H1 (cell line): ENCODE measurements around the gene RIPK4. TPM values are rescaled to one million over a fixed set of nuclear protein-coding genes. Genes with fewer than 3 reads are reported as not detected.

Experiments used
- CTCF ChIA-PET: fragments of 300-600 bp; sonication (Branson Sonifier 250); formaldehyde crosslinking; loops from one replicate; lab custom pipeline; 2021; ENCODE audit not compliant: partially characterized antibody; lab: Charles Lee
- POLR2A ChIA-PET: fragments of 300-600 bp; sonication (Branson Sonifier 250); formaldehyde crosslinking; loops from one replicate; lab custom pipeline; 2021; ENCODE audit warnings: inconsistent platforms; ENCODE audit not compliant: partially characterized antibody; lab: Charles Lee
- DNase-seq, 2 experiments: peaks; one replicate each; pipeline versions ENCODE4 v3.0.0 to v3.0.0-alpha.2; 2010 to 2022; ENCODE audit warnings: low spot score in 2 of 2, low read depth in 1 of 2, mixed read lengths in 1 of 2
- FAIRE-seq: peaks from 2 replicates; lab custom pipeline; 2011; peaks lifted over from hg19 to GRCh38; lab: Jason Lieb, UNC
- H2AFZ ChIP-seq: 2 replicates; pipeline ENCODE4 v1.8.1; 2012; ENCODE audit warnings: low read length, inconsistent platforms
- H2AK5ac ChIP-seq: 2 replicates; pipeline ENCODE4 v1.6.1; 2013; ENCODE audit warnings: low read depth, low read length
- H2BK120ac ChIP-seq: replicated peaks from 2 replicates; pipeline ENCODE3; 2013; ENCODE audit warnings: low read depth, low read length, inconsistent platforms
- H2BK12ac ChIP-seq: 2 replicates; pipeline ENCODE4 v1.6.1; 2013; ENCODE audit warnings: low read depth, low read length
- H2BK15ac ChIP-seq: 2 replicates; pipeline ENCODE4 v1.6.1; 2013; ENCODE audit warnings: low read length
- H2BK20ac ChIP-seq: 2 replicates; pipeline ENCODE4 v1.6.1; 2013; ENCODE audit warnings: low read length
- H2BK5ac ChIP-seq: 2 replicates; pipeline ENCODE4 v1.6.1; 2013; ENCODE audit warnings: low read depth, low read length
- H3K14ac ChIP-seq: 2 replicates; pipeline ENCODE4 v1.6.1; 2013; ENCODE audit warnings: inconsistent platforms; ENCODE audit not compliant: insufficient read length
- H3K18ac ChIP-seq: 2 replicates; pipeline ENCODE4 v1.6.1; 2013; ENCODE audit warnings: low read length; ENCODE audit errors: extremely low read depth
- H3K23ac ChIP-seq: 2 replicates; pipeline ENCODE4 v1.6.1; 2013; ENCODE audit warnings: inconsistent platforms; ENCODE audit not compliant: insufficient read length
- H3K23me2 ChIP-seq: 2 replicates; pipeline ENCODE4 v1.6.1; 2013; ENCODE audit warnings: low read depth, low read length
- H3K27ac ChIP-seq: 2 replicates; pipeline ENCODE4 v1.6.1; 2011; ENCODE audit warnings: low read depth, low read length, inconsistent platforms
- H3K27me3 ChIP-seq, 4 experiments: replicated peaks in 1 of 4; 1 replicate in 1 of 4; 2 replicates in 3 of 4; pipeline versions ENCODE4 v1.6.1 to v1.8.1; 2011 to 2013; ENCODE audit warnings: low read length in 3 of 4, mild to moderate bottlenecking in 3 of 4, inconsistent platforms in 2 of 4, mixed read lengths in 2 of 4, moderate library complexity in 1 of 4; ENCODE audit not compliant: control insufficient read depth in 3 of 4, insufficient read depth in 3 of 4; ENCODE audit errors: extremely low read depth in 1 of 4
- H3K36me3 ChIP-seq, 4 experiments: 2 replicates each; pipeline versions ENCODE4 v1.6.1 to v1.8.1; 2011 to 2013; ENCODE audit warnings: mild to moderate bottlenecking in 4 of 4, low read length in 3 of 4, moderate library complexity in 2 of 4, control low read depth in 1 of 4, inconsistent platforms in 1 of 4; ENCODE audit not compliant: insufficient read depth in 4 of 4, control insufficient read depth in 2 of 4
- H3K4ac ChIP-seq: replicated peaks from 2 replicates; pipeline ENCODE3; 2013; ENCODE audit warnings: low read length, low read depth, mixed read lengths, inconsistent platforms; ENCODE audit not compliant: insufficient read length
- H3K4me1 ChIP-seq, 4 experiments: replicated peaks in 1 of 4; 1 replicate in 1 of 4; 2 replicates in 3 of 4; pipeline versions ENCODE4 v1.6.1 to v1.8.1; 2011 to 2013; ENCODE audit warnings: low read length in 3 of 4, inconsistent platforms in 2 of 4, mixed read lengths in 1 of 4; ENCODE audit not compliant: insufficient read depth in 4 of 4, control insufficient read depth in 3 of 4
- H3K4me2 ChIP-seq, 2 experiments: 2 replicates each; pipeline versions ENCODE4 v1.6.1 to v1.8.1; 2011 to 2013; ENCODE audit warnings: low read depth in 2 of 2, low read length in 2 of 2, control low read depth in 1 of 2, inconsistent platforms in 1 of 2, mild to moderate bottlenecking in 1 of 2; ENCODE audit not compliant: insufficient read depth in 1 of 2
- H3K4me3 ChIP-seq, 4 experiments: fragments of 200-600, 300-600 bp in 1 of 4; sonication (generic), shearing (Covaris generic), sonication (Bioruptor Twin) in 1 of 4; 2 replicates each; pipeline versions ENCODE4 v1.5.1 to v1.8.1; 2011 to 2016; ENCODE audit warnings: low read length in 4 of 4, low read depth in 3 of 4, control low read depth in 2 of 4, inconsistent platforms in 2 of 4, mild to moderate bottlenecking in 2 of 4, mixed read lengths in 1 of 4, moderate library complexity in 1 of 4; ENCODE audit not compliant: insufficient read depth in 2 of 4; ENCODE audit errors: extremely low read depth in 1 of 4
- H3K56ac ChIP-seq: replicated peaks from 2 replicates; pipeline ENCODE3; 2013; ENCODE audit warnings: low read depth, mild to moderate bottlenecking, mixed read lengths, low read length, inconsistent platforms; ENCODE audit not compliant: insufficient read length
- H3K79me1 ChIP-seq: 2 replicates; pipeline ENCODE4 v1.6.1; 2013; ENCODE audit warnings: low read depth, low read length, control low read depth
- H3K79me2 ChIP-seq, 2 experiments: 2 replicates each; pipeline versions ENCODE4 v1.6.1 to v1.8.1; 2012 to 2013; ENCODE audit warnings: low read length in 2 of 2, mild to moderate bottlenecking in 2 of 2, inconsistent platforms in 1 of 2; ENCODE audit not compliant: insufficient read depth in 2 of 2, control insufficient read depth in 1 of 2
- H3K9ac ChIP-seq, 4 experiments: replicated peaks in 1 of 4; 1 replicate in 1 of 4; 2 replicates in 3 of 4; pipeline versions ENCODE4 v1.6.1 to v1.8.1; 2011 to 2013; ENCODE audit warnings: low read depth in 3 of 4, low read length in 3 of 4, control low read depth in 2 of 4, mild to moderate bottlenecking in 2 of 4, moderate library complexity in 2 of 4, inconsistent platforms in 1 of 4; ENCODE audit errors: extremely low read depth in 1 of 4
- H3K9me3 ChIP-seq, 2 experiments: 2 replicates each; pipeline versions ENCODE4 v1.6.1 to v1.8.1; 2012 to 2013; ENCODE audit warnings: mild to moderate bottlenecking in 2 of 2, moderate library complexity in 2 of 2, control low read depth in 1 of 2, inconsistent platforms in 1 of 2, low read depth in 1 of 2, low read length in 1 of 2, mixed read lengths in 1 of 2; ENCODE audit not compliant: insufficient read depth in 2 of 2
- H4K20me1 ChIP-seq, 2 experiments: replicated peaks in 1 of 2; 2 replicates each; pipeline versions ENCODE3 to v1.8.1; 2011 to 2013; ENCODE audit warnings: inconsistent platforms in 2 of 2, low read length in 2 of 2, mild to moderate bottlenecking in 1 of 2; ENCODE audit not compliant: insufficient read depth in 2 of 2, control insufficient read depth in 1 of 2
- H4K5ac ChIP-seq: 2 replicates; pipeline ENCODE4 v1.6.1; 2013; ENCODE audit warnings: low read length, low read depth, mixed read lengths, inconsistent platforms; ENCODE audit not compliant: insufficient read length
- H4K8ac ChIP-seq: 2 replicates; pipeline ENCODE4 v1.8.0; 2013; ENCODE audit warnings: mild to moderate bottlenecking, moderate library complexity, low read length, inconsistent platforms; ENCODE audit not compliant: insufficient read depth; ENCODE audit errors: extremely low read depth
- H4K91ac ChIP-seq: replicated peaks from 2 replicates; pipeline ENCODE3; 2013; ENCODE audit warnings: low read length, mixed read lengths, inconsistent platforms; ENCODE audit not compliant: insufficient read length
- ATF2 ChIP-seq: IDR thresholded peaks from 2 replicates; pipeline ENCODE4 v1.6.1; 2012; ENCODE audit warnings: low read length, inconsistent platforms
- KDM1A ChIP-seq: fragments of 200-600, 300-600 bp; sonication (generic); IDR thresholded peaks from 2 replicates; pipeline ENCODE4 v1.7.1; 2016; ENCODE audit warnings: mild to moderate bottlenecking, low read length, borderline replicate concordance
- KDM5A ChIP-seq: fragments of 200-600 bp; IDR thresholded peaks from 2 replicates; pipeline ENCODE4 v1.7.1; 2012; ENCODE audit warnings: mild to moderate bottlenecking, low read length, inconsistent platforms, mixed read lengths
- MAFK ChIP-seq: IDR thresholded peaks from 2 replicates; pipeline ENCODE4 v1.6.1; 2012; ENCODE audit warnings: low read depth, mild to moderate bottlenecking, improper control_type of control experiment, low read length
- POU5F1 ChIP-seq: IDR thresholded peaks from 2 replicates; pipeline ENCODE4 v1.6.1; 2011; ENCODE audit warnings: low read depth, mild to moderate bottlenecking, low read length, moderate library complexity
- RAD21 ChIP-seq, 2 experiments: IDR thresholded peaks in 1 of 2; conservative IDR thresholded peaks in 1 of 2; 2 replicates each; pipeline ENCODE4 v1.6.1; 2011; ENCODE audit warnings: low read depth in 2 of 2, low read length in 2 of 2, improper control_type of control experiment in 1 of 2, inconsistent platforms in 1 of 2, mild to moderate bottlenecking in 1 of 2, moderate library complexity in 1 of 2
- SUZ12 ChIP-seq: fragments of 200-600 bp; sonication (generic); IDR thresholded peaks from 2 replicates; pipeline ENCODE4 v1.6.1; 2012; ENCODE audit warnings: mild to moderate bottlenecking, inconsistent platforms, low read length, moderate library complexity, mixed read lengths
- TAF1 ChIP-seq: IDR thresholded peaks from 2 replicates; pipeline ENCODE4 v1.6.1; 2011; ENCODE audit warnings: mild to moderate bottlenecking, low read depth, low read length
- whole genome bisulfite sequencing, 2 experiments: shearing (Covaris generic) in 1 of 2; methylation state at CpG; one replicate each; pipeline versions ENCODE4 v1.1.6 to v1.1.7; 2013 to 2015; ENCODE audit warnings: low lambda C conversion rate in 2 of 2, mixed read lengths in 2 of 2, inconsistent platforms in 1 of 2, low coverage in 1 of 2, missing lambda C conversion rate in 1 of 2; ENCODE audit not compliant: insufficient replicate concordance in 2 of 2, insufficient coverage in 1 of 2, insufficient read length in 1 of 2; ENCODE audit errors: extremely low coverage in 1 of 2, missing lambda C conversion rate in 1 of 2; 5-methylcytosine and 5-hydroxymethylcytosine counted together
- polyA plus RNA-seq, 7 experiments: library from polyadenylated mRNA; depleted of rRNA in 3 of 7; stranded (reverse) in 5 of 7; unstranded in 2 of 7; fragments of >200 nt in 5 of 7; fragments of 200-250 nt in 2 of 7; gene quantifications; 1 replicate in 5 of 7; 2 replicates in 1 of 7; 4 replicates in 1 of 7; pipeline versions ENCODE4 v1.2.1 to v1.2.3, GENCODE V29; 2011 to 2013; ENCODE audit warnings: missing spikeins in 2 of 7, mixed read lengths in 2 of 7
- total RNA-seq: library from RNA; stranded (reverse); fragmentation: NEBNext Ultra II Directional; extraction: Animal tissue kit (Norgen Biotek cat#: 25700); gene quantifications from 2 replicates; pipeline ENCODE4 v1.2.1, GENCODE V29; 2021

RIPK4 gene
- total and polyA plus RNA-seq, 2 of the 8 experiments (the other 6 are each of a cell fraction or from before 2014, with no cell fraction given): 2.7 to 5.6 TPM

GRCh38 chr21:41760411-41760810 lies 6.4 kb downstream of the RIPK4 start:
- Histone ChIP-seq H4K8ac (no peak overlapping the region), H3K27me3 (peaks cover 13 to 43% (median 35%) of the 10 kb centered on the region in 4 experiments), H4K5ac (no peak overlapping the region), H2BK12ac (peak overlapping the region; percentile 69; the same call in 1 of the 2 replicates), H4K20me1 (peaks cover 4 to 12% of the 10 kb centered on the region in 2 experiments), H3K79me1 (peaks cover 3% of the 10 kb centered on the region; the same call in 1 of the 2 replicates), H3K9ac (no peak overlapping the region), H3K18ac (0 out of 2 replicates have a peak overlapping the region, but pooled peaks have one; percentile 42), H3K56ac (no peak overlapping the region), H3K4me3 (peak overlapping the region in 1 of 4 experiments; percentile 63; a peak in 1 of 8 replicates), H3K4me1 (peaks cover 26 to 50% (median 34%) of the 10 kb centered on the region in 4 experiments), H3K4me2 (peak overlapping the region; percentile 87 to 99; a peak in 2 of 4 replicates), H2BK5ac (peak overlapping the region; percentile 21; the same call in 1 of the 2 replicates), H3K27ac (no peak overlapping the region), H3K23me2 (peaks cover 17% of the 10 kb centered on the region), H3K36me3 (peaks cover 0 to 3% (median 0%) of the 10 kb centered on the region in 4 experiments; a peak in 2 of 8 replicates), H3K9me3 (no peaks in the 10 kb centered on the region), H2BK20ac (no peak overlapping the region), H2AFZ (no peak overlapping the region), H3K14ac (no peak overlapping the region), H4K91ac (no peak overlapping the region), H3K4ac (no peak overlapping the region), H3K79me2 (peaks cover 0 to 37% of the 10 kb centered on the region in 2 experiments; a peak in 3 of 4 replicates), H2BK15ac (0 out of 2 replicates have a peak overlapping the region, but pooled peaks have one; percentile 61), H2AK5ac (no peak overlapping the region), H2BK120ac (no peak overlapping the region), H3K23ac (no peak overlapping the region)
- no peak for TF ChIP-seq KDM5A
- no peak for TF ChIP-seq KDM1A
- TF ChIP-seq ATF2: no peak
- no peak for TF ChIP-seq MAFK
- TF ChIP-seq RAD21 (IDR thresholded peaks at IDR 0.05 in 1 of 2, conservative IDR thresholded peaks at IDR 0.05 in 1 of 2; ENCODE audit: low read depth in 2 of 2, low read length in 2 of 2): no peak
- TF ChIP-seq SUZ12: no peak
- TF ChIP-seq POU5F1: no peak
- no peak for TF ChIP-seq TAF1
- FAIRE-seq (no peak), DNase-seq (no peak)
- ChIA-PET POLR2A (interaction anchor here (1.4 to 3.7 kb wide), 2 partner anchors 12 to 40 kb away, joined by 3 to 18 read pairs; no protein-coding TSS in a partner anchor), CTCF (interaction anchor here (1.7 to 9.1 kb wide), 5 partner anchors 7 to 148 kb away, joined by 3 to 71 read pairs (median 37); no protein-coding TSS in a partner anchor)
- WGBS, 2 experiments: 66% methylated on average over 9 of the region's 9 CpGs; no CpG with 5 or more reads in 1 of the 2 experiments
